ENCODE data around the gene ZNF236. TPM values are rescaled to one million over a fixed set of nuclear protein-coding genes. Genes with fewer than 3 reads are reported as not detected.

Gene ZNF236
- total RNA-seq, 1 donor from 2014 or later = 19.4 TPM

- peaks cover 13% of the 10 kb centered on the region for H3K36me3 Mint-ChIP-seq (ENCODE audit: low read depth, unreplicated experiment)
- no peak overlapping the region for H3K4me3 Mint-ChIP-seq (ENCODE audit: unreplicated experiment)
- H3K27me3 Mint-ChIP-seq (ENCODE audit: unreplicated experiment) = peaks cover 2% of the 10 kb centered on the region
- H3K4me1 Mint-ChIP-seq (ENCODE audit: unreplicated experiment) = no peaks in the 10 kb centered on the region
- no peak overlapping the region for H3K27ac Mint-ChIP-seq (ENCODE audit: unreplicated experiment)
- no peak for DNase-seq (ENCODE audit: low spot score)
- TF ChIP-seq CTCF (IDR thresholded peaks at IDR 0.05; ENCODE audit: unreplicated experiment) = no peak
- no peaks in the 10 kb centered on the region for H3K9me3 Mint-ChIP-seq (ENCODE audit: unreplicated experiment)
Observed at GRCh38 chr18:76911440-76911839, 89.1 kb downstream of the ZNF236 start.

GRCh38 chr18:76913583-76913982, 91.2 kb downstream of the ZNF236 start:
- DNase-seq (ENCODE audit: low spot score) = no peak
- Mint-ChIP-seq H3K9me3 (ENCODE audit: unreplicated experiment) (no peaks in the 10 kb centered on the region), H3K4me3 (ENCODE audit: unreplicated experiment) (no peak overlapping the region), H3K27me3 (ENCODE audit: unreplicated experiment) (peaks cover 2% of the 10 kb centered on the region), H3K27ac (ENCODE audit: unreplicated experiment) (no peak overlapping the region), H3K4me1 (ENCODE audit: unreplicated experiment) (no peaks in the 10 kb centered on the region), H3K36me3 (ENCODE audit: low read depth, unreplicated experiment) (peaks cover 9% of the 10 kb centered on the region)
- no peak for TF ChIP-seq CTCF (IDR thresholded peaks at IDR 0.05; ENCODE audit: unreplicated experiment)

GRCh38 chr18:76914314-76914713, 92.0 kb downstream of the ZNF236 start:
- H3K4me3 Mint-ChIP-seq (ENCODE audit: unreplicated experiment) = no peak overlapping the region
- TF ChIP-seq CTCF (IDR thresholded peaks at IDR 0.05; ENCODE audit: unreplicated experiment) = no peak
- H3K9me3 Mint-ChIP-seq (ENCODE audit: unreplicated experiment) = no peaks in the 10 kb centered on the region
- peaks cover 6% of the 10 kb centered on the region for H3K36me3 Mint-ChIP-seq (ENCODE audit: low read depth, unreplicated experiment)
- no peak overlapping the region for H3K27ac Mint-ChIP-seq (ENCODE audit: unreplicated experiment)
- no peak for DNase-seq (ENCODE audit: low spot score)
- no peaks in the 10 kb centered on the region for H3K4me1 Mint-ChIP-seq (ENCODE audit: unreplicated experiment)
- H3K27me3 Mint-ChIP-seq (ENCODE audit: unreplicated experiment) = peaks cover 2% of the 10 kb centered on the region

- H3K4me3 Mint-ChIP-seq (ENCODE audit: unreplicated experiment) = no peak overlapping the region
- H3K27me3 Mint-ChIP-seq (ENCODE audit: unreplicated experiment) = peaks cover 2% of the 10 kb centered on the region
- peaks cover 10% of the 10 kb centered on the region for H3K36me3 Mint-ChIP-seq (ENCODE audit: low read depth, unreplicated experiment)
- no peak for DNase-seq (ENCODE audit: low spot score)
- no peak overlapping the region for H3K27ac Mint-ChIP-seq (ENCODE audit: unreplicated experiment)
- H3K4me1 Mint-ChIP-seq (ENCODE audit: unreplicated experiment) = no peaks in the 10 kb centered on the region
- no peak for TF ChIP-seq CTCF (IDR thresholded peaks at IDR 0.05; ENCODE audit: unreplicated experiment)
- H3K9me3 Mint-ChIP-seq (ENCODE audit: unreplicated experiment) = no peaks in the 10 kb centered on the region
Observed at GRCh38 chr18:76914796-76915195, 92.4 kb downstream of the ZNF236 start.

- TF ChIP-seq CTCF (IDR thresholded peaks at IDR 0.05; ENCODE audit: unreplicated experiment) = no peak
- Mint-ChIP-seq H3K27ac (ENCODE audit: unreplicated experiment) (no peak overlapping the region), H3K9me3 (ENCODE audit: unreplicated experiment) (no peaks in the 10 kb centered on the region), H3K27me3 (ENCODE audit: unreplicated experiment) (peaks cover 2% of the 10 kb centered on the region), H3K4me1 (ENCODE audit: unreplicated experiment) (no peaks in the 10 kb centered on the region), H3K36me3 (ENCODE audit: low read depth, unreplicated experiment) (peaks cover 12% of the 10 kb centered on the region), H3K4me3 (ENCODE audit: unreplicated experiment) (no peak overlapping the region)
- DNase-seq (ENCODE audit: low spot score) = no peak
Observed at GRCh38 chr18:76915456-76915855, 93.1 kb downstream of the ZNF236 start.

Measured in endothelial cell (in vitro differentiated cells).